Endothelial cell of umbilical vein (primary cell): ENCODE results near the gene LPP. TPM values are rescaled to one million over a fixed set of nuclear protein-coding genes. Genes with fewer than 3 reads are reported as not detected.
A peak's percentile ranks its signal among the peaks of the same experiment; 100 is the strongest.

Source experiments
- BruUV-seq: library from RNA; stranded (reverse); fragments of 400-500 nt; replicated peaks from 2 replicates; lab custom pipeline; 2021; lab: Mats Ljungman, UMichigan
- CTCF ChIA-PET: fragments of 300-600, 350-600 bp; sonication (Branson Sonifier 250); formaldehyde crosslinking; loops from one replicate; lab custom pipeline; 2021; ENCODE audit warnings: antibody characterized with exemption, inconsistent platforms; lab: Charles Lee
- POLR2A ChIA-PET: fragments of 300-600, 350-600 bp; sonication (Branson Sonifier 250); formaldehyde crosslinking; loops from one replicate; lab custom pipeline; 2021; ENCODE audit warnings: antibody characterized with exemption, inconsistent platforms; lab: Charles Lee
- DNase-seq: peaks from one replicate; pipeline ENCODE4 v3.0.0-alpha.2; 2011; ENCODE audit warnings: low read depth, low spot score
- FAIRE-seq: peaks from 2 replicates; lab custom pipeline; 2011; peaks lifted over from hg19 to GRCh38; lab: Jason Lieb, UNC
- H2AFZ ChIP-seq: 2 replicates; pipeline ENCODE4 v1.6.0; 2012; ENCODE audit warnings: low read depth, low read length, control low read depth, inconsistent platforms
- H3K27ac ChIP-seq: 2 replicates; pipeline ENCODE4 v1.5.1; 2011; ENCODE audit warnings: low read depth, mild to moderate bottlenecking, control low read depth, low read length, moderate library complexity; ENCODE audit not compliant: insufficient read depth
- H3K27me3 ChIP-seq, 2 experiments: 2 replicates each; pipeline versions ENCODE4 v1.6.0 to v1.6.1; 2011; ENCODE audit warnings: low read length in 2 of 2, mixed read lengths in 1 of 2; ENCODE audit not compliant: control insufficient read depth in 2 of 2, insufficient read depth in 2 of 2
- H3K36me3 ChIP-seq, 2 experiments: 2 replicates in 1 of 2; 3 replicates in 1 of 2; pipeline ENCODE4 v1.5.1; 2011; ENCODE audit warnings: low read length in 2 of 2, mild to moderate bottlenecking in 1 of 2, moderate library complexity in 1 of 2; ENCODE audit not compliant: control insufficient read depth in 2 of 2, insufficient read depth in 2 of 2; ENCODE audit errors: extremely low read depth in 1 of 2
- H3K4me1 ChIP-seq: 3 replicates; pipeline ENCODE4 v1.5.1; 2011; ENCODE audit warnings: mild to moderate bottlenecking, low read length; ENCODE audit not compliant: control insufficient read depth, insufficient read depth; ENCODE audit errors: extremely low read depth
- H3K4me2 ChIP-seq: 2 replicates; pipeline ENCODE4 v1.6.1; 2011; ENCODE audit warnings: low read length, control low read depth, mixed read lengths; ENCODE audit not compliant: insufficient read depth
- H3K4me3 ChIP-seq, 3 experiments: fragments of 200-600 bp in 1 of 3; sonication (generic), shearing (Covaris generic) in 1 of 3; replicated peaks in 1 of 3; 2 replicates each; pipeline ENCODE4 v1.5.1; 2011 to 2016; ENCODE audit warnings: control low read depth in 3 of 3, low read length in 3 of 3, mild to moderate bottlenecking in 2 of 3, inconsistent platforms in 1 of 3, low read depth in 1 of 3, moderate library complexity in 1 of 3; ENCODE audit not compliant: insufficient read depth in 1 of 3
- H3K79me2 ChIP-seq: 2 replicates; pipeline ENCODE4 v1.6.0; 2012; ENCODE audit warnings: low read length, inconsistent platforms; ENCODE audit not compliant: control insufficient read depth, insufficient read depth
- H3K9ac ChIP-seq: replicated peaks from 2 replicates; pipeline ENCODE3; 2011; ENCODE audit warnings: low read length, control low read depth; ENCODE audit not compliant: insufficient read depth; ENCODE audit errors: extremely low read depth
- H3K9me1 ChIP-seq: replicated peaks from 3 replicates; pipeline ENCODE4 v1.6.0; 2011; ENCODE audit warnings: mild to moderate bottlenecking, low read length; ENCODE audit not compliant: control insufficient read depth, insufficient read depth; ENCODE audit errors: extremely low read depth
- H3K9me3 ChIP-seq: replicated peaks from 2 replicates; pipeline ENCODE4 v1.5.1; 2012; ENCODE audit warnings: low read length, inconsistent platforms; ENCODE audit not compliant: control insufficient read depth, insufficient read depth
- H4K20me1 ChIP-seq: replicated peaks from 2 replicates; pipeline ENCODE3; 2011; ENCODE audit warnings: mild to moderate bottlenecking, low read length; ENCODE audit not compliant: control insufficient read depth, insufficient read depth; ENCODE audit errors: extremely low read depth
- EZH2 ChIP-seq: IDR thresholded peaks from 2 replicates; pipeline ENCODE4 v1.6.1; 2012; ENCODE audit warnings: borderline replicate concordance, low read depth, mild to moderate bottlenecking, moderate library complexity, low read length, inconsistent platforms; ENCODE audit not compliant: severe bottlenecking
- FOS ChIP-seq: IDR thresholded peaks from 2 replicates; pipeline ENCODE4 v1.6.1; 2011; ENCODE audit warnings: mild to moderate bottlenecking, low read length, moderate library complexity, borderline replicate concordance; ENCODE audit not compliant: insufficient read depth
- GATA2 ChIP-seq: IDR thresholded peaks from 2 replicates; pipeline ENCODE4 v1.7.0; 2011; ENCODE audit warnings: low read depth, mild to moderate bottlenecking, moderate library complexity, mixed read lengths, low read length; ENCODE audit not compliant: insufficient read length, insufficient read depth
- JUN ChIP-seq: IDR thresholded peaks from 2 replicates; pipeline ENCODE4 v1.6.1; 2011; ENCODE audit warnings: borderline replicate concordance, low read depth; ENCODE audit not compliant: insufficient read length, insufficient read depth
- MYC ChIP-seq: IDR thresholded peaks from one replicate; pipeline ENCODE4 v1.6.1; 2011; ENCODE audit warnings: mild to moderate bottlenecking, low read depth, low read length
- POLR2A ChIP-seq: IDR thresholded peaks from 2 replicates; pipeline ENCODE4 v1.6.1; 2012; ENCODE audit warnings: low read depth, mild to moderate bottlenecking, control low read depth, low read length
- POLR2AphosphoS5 ChIP-seq: IDR thresholded peaks from 2 replicates; pipeline ENCODE4 v1.6.1; 2012; ENCODE audit warnings: low read depth, mild to moderate bottlenecking, control low read depth, low read length, moderate library complexity; ENCODE audit not compliant: insufficient read depth
- dilution Hi-C: fragments of 300-500 bp; cut with MboI; formaldehyde crosslinking; loops from one replicate; pipeline ENCODE4 v1.15.0; 2019; ENCODE audit warnings: low sequenced_read_pairs; ENCODE audit not compliant: extremely low pct_ligation_motif_present
- intact Hi-C: fragments of 100-400 bp; cut with micrococcal nuclease; formaldehyde crosslinking; loops from one replicate; pipeline ENCODE4 v1.10.0; 2022
- polyA plus RNA-seq, 4 experiments: library from polyadenylated mRNA; depleted of rRNA in 3 of 4; stranded (reverse) in 3 of 4; unstranded in 1 of 4; fragments of >200 nt; gene quantifications; 2 replicates each; pipeline versions ENCODE4 v1.2.1 to v1.2.3, GENCODE V29; 2011 to 2012; ENCODE audit warnings: missing spikeins in 1 of 4
- total RNA-seq: library from RNA; stranded (reverse); gene quantifications from 2 replicates; pipeline ENCODE4 v1.2.3, GENCODE V29; 2021
- TF ChIP-seq, protein P1 (sequence below), 2 donors: IDR thresholded peaks; 1 replicate in 1 of 2; 2 replicates in 1 of 2; pipeline ENCODE4 v1.5.1; 2011; ENCODE audit warnings: low read length in 2 of 2, mild to moderate bottlenecking in 2 of 2, moderate library complexity in 2 of 2, control low read depth in 1 of 2, inconsistent platforms in 1 of 2, low read depth in 1 of 2; ENCODE audit not compliant: insufficient read depth in 1 of 2; ENCODE audit errors: extremely low read depth in 1 of 2
- TF ChIP-seq, protein P2 (sequence below): IDR thresholded peaks from 2 replicates; pipeline ENCODE4 v1.6.1; 2011; ENCODE audit not compliant: insufficient read depth, insufficient read length

The LPP gene
- total and polyA plus RNA-seq, 2 donors (not counting 3 experiments of a cell fraction or from before 2014, with no cell fraction given), result 16.9 to 153 TPM

DNA sequence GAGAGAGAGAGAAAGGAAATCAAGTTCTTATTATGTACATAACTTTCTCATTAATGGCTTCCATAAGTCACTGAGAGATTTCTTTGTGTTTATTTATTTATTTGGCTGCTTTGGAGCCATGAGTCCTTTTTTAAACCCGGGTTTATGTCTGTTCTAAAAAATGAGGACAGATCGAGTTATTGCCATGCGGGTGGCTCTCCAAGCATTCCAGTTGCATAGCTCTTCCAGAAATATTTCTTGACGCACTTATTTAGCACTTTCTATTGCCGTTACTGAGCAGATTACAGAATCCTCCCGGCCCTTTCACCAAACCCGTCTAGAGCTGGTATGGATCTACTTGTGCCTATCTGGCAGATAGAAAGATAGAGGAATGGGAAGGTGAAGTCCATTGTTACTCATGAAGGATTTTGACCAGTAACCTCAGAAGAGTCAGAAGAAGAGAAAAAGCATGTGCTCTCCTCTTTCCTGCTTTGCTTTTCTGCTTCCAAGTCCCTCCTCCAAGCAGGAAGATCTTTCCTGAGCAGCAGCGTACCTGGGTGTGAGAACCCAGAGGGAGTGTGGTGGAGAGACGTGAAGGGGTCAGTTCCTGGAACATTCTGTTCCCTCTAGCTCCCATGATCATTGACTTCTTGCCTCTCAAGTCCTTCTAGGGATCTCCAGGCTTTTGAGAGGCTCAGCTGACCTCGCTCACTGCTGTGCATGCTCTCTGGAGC is 112.8 kb downstream of the LPP start:
- TF ChIP-seq, protein P1, sequence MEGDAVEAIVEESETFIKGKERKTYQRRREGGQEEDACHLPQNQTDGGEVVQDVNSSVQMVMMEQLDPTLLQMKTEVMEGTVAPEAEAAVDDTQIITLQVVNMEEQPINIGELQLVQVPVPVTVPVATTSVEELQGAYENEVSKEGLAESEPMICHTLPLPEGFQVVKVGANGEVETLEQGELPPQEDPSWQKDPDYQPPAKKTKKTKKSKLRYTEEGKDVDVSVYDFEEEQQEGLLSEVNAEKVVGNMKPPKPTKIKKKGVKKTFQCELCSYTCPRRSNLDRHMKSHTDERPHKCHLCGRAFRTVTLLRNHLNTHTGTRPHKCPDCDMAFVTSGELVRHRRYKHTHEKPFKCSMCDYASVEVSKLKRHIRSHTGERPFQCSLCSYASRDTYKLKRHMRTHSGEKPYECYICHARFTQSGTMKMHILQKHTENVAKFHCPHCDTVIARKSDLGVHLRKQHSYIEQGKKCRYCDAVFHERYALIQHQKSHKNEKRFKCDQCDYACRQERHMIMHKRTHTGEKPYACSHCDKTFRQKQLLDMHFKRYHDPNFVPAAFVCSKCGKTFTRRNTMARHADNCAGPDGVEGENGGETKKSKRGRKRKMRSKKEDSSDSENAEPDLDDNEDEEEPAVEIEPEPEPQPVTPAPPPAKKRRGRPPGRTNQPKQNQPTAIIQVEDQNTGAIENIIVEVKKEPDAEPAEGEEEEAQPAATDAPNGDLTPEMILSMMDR (IDR thresholded peaks at IDR 0.05; ENCODE audit: extremely low read depth in 1 of 2, insufficient read depth in 1 of 2, low read depth in 1 of 2, low read length in 2 of 2), result no peak
- TF ChIP-seq EZH2, result no peak
- TF ChIP-seq POLR2A, result no peak
- no peak for TF ChIP-seq MYC
- Histone ChIP-seq H3K9ac (peak overlapping the region; percentile 59), H4K20me1 (no peaks in the 10 kb centered on the region), H3K9me3 (no peaks in the 10 kb centered on the region), H3K27ac (peak overlapping the region; percentile 88), H3K4me1 (peaks cover 88% of the 10 kb centered on the region), H3K4me3 (no peak overlapping the region), H3K4me2 (peak overlapping the region; percentile 66), H2AFZ (no peak overlapping the region), H3K36me3 (no peaks in the 10 kb centered on the region), H3K9me1 (no peaks in the 10 kb centered on the region), H3K27me3 (no peaks in the 10 kb centered on the region), H3K79me2 (peaks cover 47% of the 10 kb centered on the region)
- dilution Hi-C loops, result no loop called here
- no peak for FAIRE-seq
- ChIA-PET POLR2A (no interaction called here), CTCF (interaction anchor here (1.6 kb wide), 1 partner anchor 687 kb away, joined by 4 read pairs; no protein-coding TSS in a partner anchor)
- intact Hi-C loops, result no loop called here
- TSS peak; percentile 10 for BruUV-seq
- DNase-seq, result peak; percentile 23

- H3K27me3 ChIP-seq, result no peaks in the 10 kb centered on the region
- H3K4me2 ChIP-seq, result no peak overlapping the region
- ChIA-PET CTCF (interaction anchor here (0.7 kb wide), 1 partner anchor 216 kb away, joined by 3 read pairs; no protein-coding TSS in a partner anchor), POLR2A (no interaction called here)
- no peak for TF ChIP-seq POLR2AphosphoS5
- TF ChIP-seq POLR2A, result no peak
- TF ChIP-seq, protein P2, sequence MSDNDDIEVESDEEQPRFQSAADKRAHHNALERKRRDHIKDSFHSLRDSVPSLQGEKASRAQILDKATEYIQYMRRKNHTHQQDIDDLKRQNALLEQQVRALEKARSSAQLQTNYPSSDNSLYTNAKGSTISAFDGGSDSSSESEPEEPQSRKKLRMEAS, result no peak
- TF ChIP-seq JUN, result no peak
- TF ChIP-seq, protein P1 (IDR thresholded peaks at IDR 0.05; ENCODE audit: extremely low read depth in 1 of 2, insufficient read depth in 1 of 2, low read depth in 1 of 2, low read length in 2 of 2), result no peak
- TF ChIP-seq EZH2, result no peak
- no peak for TF ChIP-seq FOS
- TF ChIP-seq GATA2, result no peak
- no peak for TF ChIP-seq MYC
- intact Hi-C loops, result no loop called here
- DNase-seq (no peak), FAIRE-seq (no peak)
- no peaks in the 10 kb centered on the region for H3K9me1 ChIP-seq
- H3K9ac ChIP-seq, result no peak overlapping the region
- no peaks in the 10 kb centered on the region for H4K20me1 ChIP-seq
- no TSS peak for BruUV-seq
- H3K9me3 ChIP-seq, result no peaks in the 10 kb centered on the region
- peaks cover 48% of the 10 kb centered on the region for H3K79me2 ChIP-seq
- no peaks in the 10 kb centered on the region for H3K36me3 ChIP-seq
- dilution Hi-C loops, result no loop called here
- no peak overlapping the region for H3K27ac ChIP-seq
- H3K4me1 ChIP-seq, result peaks cover 89% of the 10 kb centered on the region
- H3K4me3 ChIP-seq, result no peak overlapping the region
- H2AFZ ChIP-seq, result no peak overlapping the region
These were observed 113.9 kb downstream of the LPP start for GRCh38 chr3:188267790-188268335.
